Gastrocnemius medialis (tissue), 4 donors: ENCODE data around the gene MIF. TPM values are rescaled to one million over a fixed set of nuclear protein-coding genes. Genes with fewer than 3 reads are reported as not detected.
"Not testable (repeated sequence)": the region's sequence is repeated elsewhere in the genome, so short reads cannot be mapped to it uniquely, and the experiment has no call there.

ENCODE experiments used
- ATAC-seq, 2 donors: fragments of 150-250 bp; one replicate each; pipeline ENCODE4 v1.9.1; 2016
- DNase-seq, 2 donors: peaks; one replicate each; pipeline ENCODE4 v3.0.0-alpha.2; 2019
- H3K27ac ChIP-seq, 4 donors: fragments of 200-600 bp; sonication (generic); 1 replicate in 1 of 4; 2 replicates in 3 of 4; pipeline ENCODE4 v1.5.1; 2016 to 2018; ENCODE audit warnings: mild to moderate bottlenecking in 2 of 4, moderate library complexity in 1 of 4
- H3K27me3 ChIP-seq, 3 donors: fragments of 200-600 bp; sonication (generic) in 2 of 3; 1 replicate in 1 of 3; 2 replicates in 2 of 3; pipeline versions ENCODE4 v1.5.1 to v1.6.0; 2016 to 2019; ENCODE audit warnings: mild to moderate bottlenecking in 1 of 3, moderate library complexity in 1 of 3
- H3K36me3 ChIP-seq, 2 donors: fragments of 200-600 bp; sonication (generic) in 1 of 2; one replicate each; pipeline ENCODE4 v1.5.1; 2017 to 2018
- H3K4me1 ChIP-seq, 2 donors: fragments of 200-600 bp; sonication (generic) in 1 of 2; one replicate each; pipeline ENCODE4 v1.5.1; 2016 to 2017; ENCODE audit warnings: mild to moderate bottlenecking in 2 of 2
- H3K4me3 ChIP-seq, 4 donors: fragments of 200-600 bp; sonication (generic) in 3 of 4; 1 replicate in 1 of 4; 2 replicates in 3 of 4; pipeline ENCODE4 v1.5.1; 2016 to 2019; ENCODE audit warnings: mild to moderate bottlenecking in 2 of 4
- H3K9me3 ChIP-seq, 3 donors: fragments of 200-600 bp; sonication (generic) in 2 of 3; 1 replicate in 1 of 3; 2 replicates in 2 of 3; pipeline ENCODE4 v1.5.1; 2016 to 2019
- CTCF ChIP-seq, 5 experiments: fragments of 450-650 bp in 3 of 5; fragments of 200-600 bp in 2 of 5; sonication (generic) in 2 of 5; IDR thresholded peaks in 4 of 5; conservative IDR thresholded peaks in 1 of 5; 1 replicate in 4 of 5; 2 replicates in 1 of 5; pipeline ENCODE4 v1.5.1; 2016 to 2019; ENCODE audit warnings: antibody characterized with exemption in 5 of 5, mild to moderate bottlenecking in 3 of 5, moderate library complexity in 3 of 5
- POLR2A ChIP-seq, 2 donors: fragments of 450-650 bp; IDR thresholded peaks; one replicate each; pipeline ENCODE4 v1.6.1; 2017; ENCODE audit warnings: antibody characterized with exemption in 2 of 2, mild to moderate bottlenecking in 2 of 2, moderate library complexity in 2 of 2
- in situ Hi-C, 4 donors: fragments of 200-750 bp; cut with MboI; loops; one replicate each; pipeline versions ENCODE4 v1.15.0 to v1.8.0; 2017; ENCODE audit warnings: low sequenced_read_pairs in 4 of 4
- intact Hi-C: fragments of 100-400 bp; cut with DNase I; formaldehyde crosslinking; loops from one replicate; pipeline ENCODE4 v1.15.1; 2023; ENCODE audit warnings: low total_unique reads
- total RNA-seq, 4 donors: library from RNA; depleted of rRNA; stranded (reverse); fragments of >200 nt; gene quantifications; one replicate each; pipeline versions ENCODE4 v1.1.0 to v1.2.3, GENCODE V29; 2016

The MIF gene
- total RNA-seq, 4 donors from 2014 or later: 78.1 to 145 (median 129) TPM

GRCh38 chr22:23856721-23857605, 37.2 kb upstream of the MIF start:
- DNase-seq: peak in 1 of 2 donors; percentile 61
- Histone ChIP-seq H3K27ac (peak overlapping the region; percentile 94 to 99 (median 98)), H3K36me3 (no peaks in the 10 kb centered on the region), H3K27me3 (no peaks in the 10 kb centered on the region), H3K4me3 (peak overlapping the region; percentile 77 to 88 (median 86)), H3K9me3 (no peaks in the 10 kb centered on the region), H3K4me1 (peaks cover 18 to 23% of the 10 kb centered on the region in 2 donors)
- intact Hi-C loops (loop anchor here (5.0 kb wide), 1 partner anchor 35 kb away; the partner anchor contains the start of gene MIF), in situ Hi-C loops (loop anchor here in 3 of 4 donors (10.0 to 25.0 kb wide), 2 partner anchors 312 to 320 kb away; no protein-coding TSS in a partner anchor)
- TF ChIP-seq CTCF (IDR thresholded peaks at IDR 0.05 in 4 of 5, conservative IDR thresholded peaks at IDR 0.05 in 1 of 5) (peak in 1 of 5 experiments; percentile 37), POLR2A (IDR thresholded peaks at IDR 0.05) (peak in 1 of 2 donors; percentile 13)
- ATAC-seq: peak; percentile 55

DNA sequence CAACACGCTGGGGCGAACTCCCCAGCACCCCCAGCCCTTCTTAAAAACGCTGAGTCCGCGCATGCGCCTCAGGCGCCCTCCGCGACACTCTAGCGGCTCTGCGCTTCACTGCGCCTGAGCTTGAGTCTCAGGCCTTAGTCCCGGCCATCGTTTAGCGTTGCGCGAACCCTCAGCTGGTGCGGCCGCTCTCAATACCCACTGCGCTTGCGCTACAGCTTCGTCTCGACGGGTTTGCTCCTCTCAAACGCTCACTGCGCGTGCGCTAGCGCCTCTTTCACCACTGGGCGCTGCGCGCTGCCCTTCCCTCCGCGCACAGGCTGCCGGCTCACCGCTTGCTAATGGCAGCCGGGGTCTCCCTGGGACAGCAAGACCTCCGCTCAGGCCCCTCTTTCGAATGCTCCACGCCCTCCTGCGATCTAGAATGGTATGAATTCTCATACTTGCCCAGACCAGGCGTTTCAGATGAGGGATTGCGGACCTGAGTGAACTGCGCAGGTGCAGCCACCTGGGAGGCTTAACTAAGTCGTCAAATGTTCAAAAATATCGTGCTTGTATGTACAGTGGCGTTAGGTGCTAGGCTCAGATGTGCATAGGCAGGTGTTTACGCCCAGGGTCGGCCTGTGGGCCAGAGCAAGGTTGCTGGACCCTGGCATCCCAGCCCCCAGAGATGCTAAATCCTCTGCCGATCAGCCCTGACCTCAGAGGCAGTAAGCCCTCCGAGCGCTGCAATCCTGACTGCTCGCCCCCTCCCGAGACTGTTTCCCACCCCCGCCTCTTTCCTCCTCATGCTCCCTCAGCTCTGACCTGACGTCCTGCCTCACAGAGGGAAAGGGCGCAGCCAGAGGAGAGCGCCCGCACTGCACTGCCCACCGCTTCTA, 36.3 kb upstream of the MIF start, which contains the start of gene SLC2A11:
TSS of gene SLC2A11 (plus strand) at position 270 of the 878 bp plus-strand sequence. CDS start at position 395, 125 bp downstream.
- H3K9me3 ChIP-seq: no peaks in the 10 kb centered on the region
- peak; percentile 94 to 97 for DNase-seq
- intact Hi-C loops: loop anchor here (5.0 kb wide), 1 partner anchor 34 kb away; the partner anchor contains the start of gene MIF
- peak within 1 kb of the TSS; percentile 77 to 88 (median 86) for H3K4me3 ChIP-seq
- TF ChIP-seq CTCF (IDR thresholded peaks at IDR 0.05 in 4 of 5, conservative IDR thresholded peaks at IDR 0.05 in 1 of 5): peak in 2 of 5 experiments; percentile 23 to 33
- peak; percentile 70 to 87 for TF ChIP-seq POLR2A (IDR thresholded peaks at IDR 0.05)
- H3K27ac ChIP-seq: peak within 1 kb of the TSS; percentile 94 to 99 (median 98)
- H3K36me3 ChIP-seq: no peaks in the 10 kb centered on the region
- ATAC-seq: peak; percentile 94 to 95
- in situ Hi-C loops: loop anchor here in 3 of 4 donors (10.0 to 25.0 kb wide), 2 partner anchors 313 to 321 kb away; no protein-coding TSS in a partner anchor
- H3K27me3 ChIP-seq: no peaks in the 10 kb centered on the region
- peaks cover 18 to 23% of the 10 kb centered on the region in 2 donors for H3K4me1 ChIP-seq

- H3K36me3 ChIP-seq: no peaks in the 10 kb centered on the region
- no peak for TF ChIP-seq CTCF (IDR thresholded peaks at IDR 0.05 in 4 of 5, conservative IDR thresholded peaks at IDR 0.05 in 1 of 5)
- no peak for TF ChIP-seq POLR2A (IDR thresholded peaks at IDR 0.05)
- DNase-seq (no peak), ATAC-seq (no peak)
- intact Hi-C loops (loop anchor here (5.0 kb wide), 1 partner anchor 34 kb away; the partner anchor contains the start of gene MIF), in situ Hi-C loops (loop anchor here in 3 of 4 donors (10.0 to 25.0 kb wide), 2 partner anchors 314 to 321 kb away; no protein-coding TSS in a partner anchor)
- H3K4me3 ChIP-seq: peak overlapping the region; percentile 77 to 88 (median 86)
- no peaks in the 10 kb centered on the region for H3K9me3 ChIP-seq
- peak overlapping the region; percentile 94 to 99 (median 98) for H3K27ac ChIP-seq
- H3K27me3 ChIP-seq: no peaks in the 10 kb centered on the region
- H3K4me1 ChIP-seq: peaks cover 18 to 23% of the 10 kb centered on the region in 2 donors
These were observed 35.7 kb upstream of the MIF start for GRCh38 chr22:23858484-23858815.

DNA sequence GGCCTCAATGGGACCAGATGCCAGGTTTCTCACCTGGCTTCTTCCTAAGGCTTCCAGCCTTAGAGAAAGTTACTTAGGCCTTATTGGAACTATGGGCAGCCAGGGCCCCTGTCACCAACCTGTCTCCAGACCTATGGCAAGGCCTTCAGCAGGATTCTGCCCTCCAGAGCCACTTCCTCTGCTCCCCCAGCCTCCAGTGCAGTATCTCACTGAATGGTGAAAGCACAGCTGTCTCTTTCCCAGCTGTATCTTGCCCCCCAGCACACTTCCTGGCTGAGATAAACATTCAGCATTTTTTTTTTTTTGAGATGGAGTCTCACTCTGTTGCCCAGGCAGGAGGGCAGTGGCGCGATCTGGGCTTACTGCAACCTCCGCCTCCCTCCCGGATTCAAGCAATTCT, 35.0 kb upstream of the MIF start:
- Histone ChIP-seq H3K27me3 (no peaks in the 10 kb centered on the region), H3K9me3 (no peaks in the 10 kb centered on the region), H3K36me3 (no peaks in the 10 kb centered on the region), H3K27ac (peak overlapping the region in 3 of 4 donors; percentile 94 to 98 (median 97)), H3K4me1 (peaks cover 18 to 23% of the 10 kb centered on the region in 2 donors), H3K4me3 (no peak overlapping the region)
- intact Hi-C loops (loop anchor here (5.0 kb wide), 1 partner anchor 33 kb away; the partner anchor contains the start of gene MIF), in situ Hi-C loops (loop anchor here in 3 of 4 donors (10.0 to 25.0 kb wide), 2 partner anchors 314 to 322 kb away; no protein-coding TSS in a partner anchor)
- no peak for DNase-seq
- TF ChIP-seq POLR2A (IDR thresholded peaks at IDR 0.05) (no peak), CTCF (IDR thresholded peaks at IDR 0.05 in 4 of 5, conservative IDR thresholded peaks at IDR 0.05 in 1 of 5) (no peak)
- no peak for ATAC-seq

DNA sequence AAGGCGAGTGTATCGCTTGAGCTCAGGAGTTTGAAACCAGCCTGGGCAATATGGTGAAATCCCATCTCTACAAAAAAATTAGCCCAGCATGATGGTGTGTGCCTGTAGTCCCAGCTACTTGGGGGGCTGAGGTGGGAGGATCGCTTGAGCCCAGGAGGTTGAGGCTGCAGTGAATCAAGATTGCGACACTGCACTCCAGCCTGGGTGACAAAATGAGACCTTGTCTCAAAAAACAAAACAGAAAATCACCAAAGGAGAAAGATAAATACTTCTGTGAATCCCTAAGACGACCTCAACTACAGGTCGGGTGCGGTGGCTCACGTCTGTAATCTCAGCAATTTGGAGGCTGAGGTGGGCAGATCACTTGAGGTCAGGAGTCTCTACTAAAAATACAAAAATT, 34.0 kb upstream of the MIF start:
- ATAC-seq, H3K9me3 ChIP-seq, H3K27ac ChIP-seq, H3K36me3 ChIP-seq, H3K4me3 ChIP-seq, intact Hi-C loops, H3K27me3 ChIP-seq, DNase-seq: not testable (repeated sequence)
- H3K4me1 ChIP-seq: peaks cover 18 to 27% of the 10 kb centered on the region in 2 donors
- in situ Hi-C loops: loop anchor here in 2 of 4 donors (25.0 kb wide), 1 partner anchor 323 kb away; no protein-coding TSS in a partner anchor
